Measurements from ENCODE around the gene ASB3. TPM values are rescaled to one million over a fixed set of nuclear protein-coding genes. Genes with fewer than 3 reads are reported as not detected.

Gene ASB3
- polyA plus RNA-seq, 1 donor (not counting 4 experiments of a cell fraction or from before 2014, with no cell fraction given) = 16.6 TPM

DNA sequence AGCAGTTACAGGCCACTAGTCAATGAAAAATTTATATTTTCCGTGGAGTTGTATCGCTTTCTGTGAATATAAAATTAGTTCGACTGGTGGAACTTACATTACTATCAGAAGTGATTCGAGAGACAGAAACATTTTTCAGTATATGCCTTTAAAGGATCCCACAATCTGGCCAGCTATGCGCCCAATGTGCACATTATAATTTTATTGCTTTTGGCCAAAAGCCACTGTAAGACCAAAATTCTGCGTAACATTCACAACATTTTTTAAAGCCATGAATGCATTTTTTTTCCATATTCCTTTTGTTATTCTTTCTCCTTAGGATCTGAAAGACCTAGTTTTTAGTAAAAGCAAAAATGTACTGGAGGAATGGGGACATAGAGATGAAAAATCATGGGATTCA, 150.2 kb downstream of the ASB3 start:
- no peaks in the 10 kb centered on the region for H3K9me1 ChIP-seq (ENCODE audit: control insufficient read depth, extremely low read depth, insufficient read depth, low read length)
- H3K9me3 ChIP-seq (ENCODE audit: control insufficient read depth, low read depth, low read length) = no peaks in the 10 kb centered on the region
- no peak overlapping the region for H2AFZ ChIP-seq (ENCODE audit: control insufficient read depth, low read length)
- H3K27me3 ChIP-seq (ENCODE audit: control insufficient read depth, extremely low read depth, insufficient read depth, low read length) = no peaks in the 10 kb centered on the region
- H3K36me3 ChIP-seq (ENCODE audit: control insufficient read depth in 2 of 2, extremely low read depth in 1 of 2, insufficient read depth in 2 of 2, low read length in 2 of 2) = no peaks in the 10 kb centered on the region
- H4K20me1 ChIP-seq (ENCODE audit: control insufficient read depth, extremely low read depth, insufficient read depth, low read length) = no peaks in the 10 kb centered on the region
- no peak overlapping the region for H3K4me3 ChIP-seq (ENCODE audit: control insufficient read depth in 2 of 3, extremely low read depth in 1 of 3, insufficient read depth in 2 of 3, low read depth in 1 of 3, low read length in 3 of 3)
- no peak for DNase-seq (ENCODE audit: low read depth, low spot score)
- no peaks in the 10 kb centered on the region for H3K79me2 ChIP-seq (ENCODE audit: control insufficient read depth, insufficient read depth, low read length)
- dilution Hi-C loops (cut with MboI; ENCODE audit: extremely low pct_ligation_motif_present, low sequenced_read_pairs) = no loop called here
- H3K27ac ChIP-seq (ENCODE audit: control insufficient read depth, insufficient read depth, low read length) = no peak overlapping the region
- no peak overlapping the region for H3K9ac ChIP-seq (ENCODE audit: control insufficient read depth, extremely low read depth, insufficient read depth, low read length)
- H3K4me2 ChIP-seq (ENCODE audit: control insufficient read depth, extremely low read depth, insufficient read depth, low read depth, low read length) = no peak overlapping the region
- no peak for TF ChIP-seq EZH2 (IDR thresholded peaks at IDR 0.05; ENCODE audit: low read length)
- FAIRE-seq = no peak
- no peaks in the 10 kb centered on the region for H3K4me1 ChIP-seq (ENCODE audit: control insufficient read depth, extremely low read depth, insufficient read depth, low read length)

DNA sequence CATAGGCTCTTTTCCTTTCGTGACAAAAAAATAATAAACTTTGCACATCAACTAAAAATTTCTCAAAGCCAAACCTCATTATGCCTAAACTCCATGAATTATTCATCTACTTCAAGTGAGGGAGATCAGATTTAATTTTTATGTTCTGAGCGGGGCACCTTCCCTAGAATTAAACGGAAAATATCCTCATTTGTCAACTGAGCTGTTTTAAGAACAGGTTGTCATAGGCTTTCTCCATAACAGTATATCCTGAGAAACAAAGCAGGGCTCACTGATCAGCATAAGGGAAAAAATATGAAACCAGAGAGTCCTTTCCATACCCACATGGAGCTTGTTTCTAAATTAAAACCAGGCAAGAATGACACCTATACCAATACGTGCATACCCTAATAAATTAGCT, 150.6 kb downstream of the ASB3 start:
- Histone ChIP-seq H3K9me1 (ENCODE audit: control insufficient read depth, extremely low read depth, insufficient read depth, low read length) (no peaks in the 10 kb centered on the region), H3K4me2 (ENCODE audit: control insufficient read depth, extremely low read depth, insufficient read depth, low read depth, low read length) (no peak overlapping the region), H2AFZ (ENCODE audit: control insufficient read depth, low read length) (no peak overlapping the region), H3K9me3 (ENCODE audit: control insufficient read depth, low read depth, low read length) (no peaks in the 10 kb centered on the region), H3K27ac (ENCODE audit: control insufficient read depth, insufficient read depth, low read length) (no peak overlapping the region), H4K20me1 (ENCODE audit: control insufficient read depth, extremely low read depth, insufficient read depth, low read length) (no peaks in the 10 kb centered on the region), H3K27me3 (ENCODE audit: control insufficient read depth, extremely low read depth, insufficient read depth, low read length) (no peaks in the 10 kb centered on the region), H3K4me3 (ENCODE audit: control insufficient read depth in 2 of 3, extremely low read depth in 1 of 3, insufficient read depth in 2 of 3, low read depth in 1 of 3, low read length in 3 of 3) (no peak overlapping the region), H3K4me1 (ENCODE audit: control insufficient read depth, extremely low read depth, insufficient read depth, low read length) (no peaks in the 10 kb centered on the region), H3K9ac (ENCODE audit: control insufficient read depth, extremely low read depth, insufficient read depth, low read length) (no peak overlapping the region), H3K36me3 (ENCODE audit: control insufficient read depth in 2 of 2, extremely low read depth in 1 of 2, insufficient read depth in 2 of 2, low read length in 2 of 2) (no peaks in the 10 kb centered on the region), H3K79me2 (ENCODE audit: control insufficient read depth, insufficient read depth, low read length) (no peaks in the 10 kb centered on the region)
- TF ChIP-seq, protein P1, sequence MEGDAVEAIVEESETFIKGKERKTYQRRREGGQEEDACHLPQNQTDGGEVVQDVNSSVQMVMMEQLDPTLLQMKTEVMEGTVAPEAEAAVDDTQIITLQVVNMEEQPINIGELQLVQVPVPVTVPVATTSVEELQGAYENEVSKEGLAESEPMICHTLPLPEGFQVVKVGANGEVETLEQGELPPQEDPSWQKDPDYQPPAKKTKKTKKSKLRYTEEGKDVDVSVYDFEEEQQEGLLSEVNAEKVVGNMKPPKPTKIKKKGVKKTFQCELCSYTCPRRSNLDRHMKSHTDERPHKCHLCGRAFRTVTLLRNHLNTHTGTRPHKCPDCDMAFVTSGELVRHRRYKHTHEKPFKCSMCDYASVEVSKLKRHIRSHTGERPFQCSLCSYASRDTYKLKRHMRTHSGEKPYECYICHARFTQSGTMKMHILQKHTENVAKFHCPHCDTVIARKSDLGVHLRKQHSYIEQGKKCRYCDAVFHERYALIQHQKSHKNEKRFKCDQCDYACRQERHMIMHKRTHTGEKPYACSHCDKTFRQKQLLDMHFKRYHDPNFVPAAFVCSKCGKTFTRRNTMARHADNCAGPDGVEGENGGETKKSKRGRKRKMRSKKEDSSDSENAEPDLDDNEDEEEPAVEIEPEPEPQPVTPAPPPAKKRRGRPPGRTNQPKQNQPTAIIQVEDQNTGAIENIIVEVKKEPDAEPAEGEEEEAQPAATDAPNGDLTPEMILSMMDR (optimal IDR thresholded peaks at IDR 0.05 in 1 of 3, IDR thresholded peaks at IDR 0.05 in 1 of 3, conservative IDR thresholded peaks at IDR 0.05 in 1 of 3; ENCODE audit: extremely low read depth in 1 of 3, insufficient read depth in 2 of 3, low read length in 3 of 3) = no peak
- no peak for TF ChIP-seq EZH2 (IDR thresholded peaks at IDR 0.05; ENCODE audit: low read length)
- FAIRE-seq (no peak), DNase-seq (ENCODE audit: low read depth, low spot score) (no peak)
- dilution Hi-C loops (cut with MboI; ENCODE audit: extremely low pct_ligation_motif_present, low sequenced_read_pairs) = no loop called here

DNA sequence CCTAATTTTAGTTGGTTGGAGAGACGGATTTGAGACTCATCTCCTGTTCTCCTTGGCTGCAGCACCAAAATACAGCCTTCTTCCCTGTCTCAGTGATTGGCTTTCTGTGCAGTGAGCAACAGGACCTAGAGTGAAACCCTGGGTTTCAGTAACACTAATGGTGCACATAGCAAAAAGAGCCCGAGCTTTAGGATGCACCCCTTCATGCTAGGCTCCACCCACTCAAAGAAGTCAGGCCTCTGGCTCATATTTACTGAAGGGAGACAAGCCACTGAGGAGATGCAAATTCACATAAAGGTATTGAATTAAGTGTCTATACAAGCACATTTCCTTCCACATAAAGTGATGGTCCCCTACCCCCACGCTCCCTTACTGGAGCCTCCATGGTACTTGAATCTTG, 151.1 kb downstream of the ASB3 start:
- Histone ChIP-seq H3K4me3 (ENCODE audit: control insufficient read depth in 2 of 3, extremely low read depth in 1 of 3, insufficient read depth in 2 of 3, low read depth in 1 of 3, low read length in 3 of 3) (no peak overlapping the region), H3K4me2 (ENCODE audit: control insufficient read depth, extremely low read depth, insufficient read depth, low read depth, low read length) (no peak overlapping the region), H2AFZ (ENCODE audit: control insufficient read depth, low read length) (no peak overlapping the region), H3K27me3 (ENCODE audit: control insufficient read depth, extremely low read depth, insufficient read depth, low read length) (no peaks in the 10 kb centered on the region), H3K79me2 (ENCODE audit: control insufficient read depth, insufficient read depth, low read length) (no peaks in the 10 kb centered on the region), H3K36me3 (ENCODE audit: control insufficient read depth in 2 of 2, extremely low read depth in 1 of 2, insufficient read depth in 2 of 2, low read length in 2 of 2) (no peaks in the 10 kb centered on the region), H3K4me1 (ENCODE audit: control insufficient read depth, extremely low read depth, insufficient read depth, low read length) (no peaks in the 10 kb centered on the region), H3K27ac (ENCODE audit: control insufficient read depth, insufficient read depth, low read length) (no peak overlapping the region), H3K9me3 (ENCODE audit: control insufficient read depth, low read depth, low read length) (no peaks in the 10 kb centered on the region), H4K20me1 (ENCODE audit: control insufficient read depth, extremely low read depth, insufficient read depth, low read length) (no peaks in the 10 kb centered on the region), H3K9me1 (ENCODE audit: control insufficient read depth, extremely low read depth, insufficient read depth, low read length) (no peaks in the 10 kb centered on the region), H3K9ac (ENCODE audit: control insufficient read depth, extremely low read depth, insufficient read depth, low read length) (no peak overlapping the region)
- no peak for TF ChIP-seq EZH2 (IDR thresholded peaks at IDR 0.05; ENCODE audit: low read length)
- TF ChIP-seq, protein P1 (optimal IDR thresholded peaks at IDR 0.05 in 1 of 3, IDR thresholded peaks at IDR 0.05 in 1 of 3, conservative IDR thresholded peaks at IDR 0.05 in 1 of 3; ENCODE audit: extremely low read depth in 1 of 3, insufficient read depth in 2 of 3, low read length in 3 of 3) = no peak
- DNase-seq (ENCODE audit: low read depth, low spot score) = no peak
- FAIRE-seq = no peak
- dilution Hi-C loops (cut with MboI; ENCODE audit: extremely low pct_ligation_motif_present, low sequenced_read_pairs) = no loop called here

Measured in keratinocyte (primary cell).